ENCODE results near the gene C8G.

C8G gene

DNA sequence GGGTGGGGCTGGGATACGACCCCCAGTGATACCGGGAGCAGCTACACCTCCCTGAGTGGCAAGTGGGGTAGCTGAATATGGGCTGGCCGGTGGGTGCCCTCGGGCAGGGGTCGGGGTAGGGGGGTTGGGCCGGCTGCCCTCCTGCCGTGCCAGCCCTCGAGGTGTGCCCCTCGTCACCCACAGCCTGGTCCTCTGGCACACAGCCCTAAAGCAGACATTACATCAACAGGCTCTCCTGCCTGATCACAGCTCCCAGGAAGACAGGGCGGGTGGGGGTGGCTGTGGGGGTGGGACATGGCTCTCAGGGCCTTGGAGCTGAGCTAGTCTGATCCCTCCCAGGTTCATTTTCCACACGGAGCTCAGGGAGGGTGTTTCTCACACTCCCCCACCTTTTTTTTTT, 23.7 kb upstream of the C8G start:
- DNase-seq = no peak

DNA sequence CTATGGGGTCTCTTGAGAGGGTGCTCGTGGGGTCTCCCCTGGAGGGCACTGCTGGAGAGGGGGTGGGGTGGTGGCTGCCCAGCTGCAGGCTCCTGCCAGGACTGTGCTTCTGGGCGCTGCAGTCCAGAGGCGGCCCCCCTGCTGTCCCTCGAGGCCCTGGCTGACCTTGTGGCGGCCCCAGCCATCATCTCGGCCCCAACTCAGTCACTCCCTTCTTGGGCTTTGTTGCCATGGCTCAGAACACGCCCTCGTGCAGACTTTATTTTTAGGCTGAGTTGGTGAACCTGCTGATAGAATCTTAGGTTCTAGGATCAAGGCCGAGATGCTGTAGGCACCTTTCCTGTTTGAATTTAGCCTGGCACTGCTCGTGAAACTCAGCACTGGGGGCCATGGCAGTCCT, 23.3 kb upstream of the C8G start:
- no peak for DNase-seq

DNA sequence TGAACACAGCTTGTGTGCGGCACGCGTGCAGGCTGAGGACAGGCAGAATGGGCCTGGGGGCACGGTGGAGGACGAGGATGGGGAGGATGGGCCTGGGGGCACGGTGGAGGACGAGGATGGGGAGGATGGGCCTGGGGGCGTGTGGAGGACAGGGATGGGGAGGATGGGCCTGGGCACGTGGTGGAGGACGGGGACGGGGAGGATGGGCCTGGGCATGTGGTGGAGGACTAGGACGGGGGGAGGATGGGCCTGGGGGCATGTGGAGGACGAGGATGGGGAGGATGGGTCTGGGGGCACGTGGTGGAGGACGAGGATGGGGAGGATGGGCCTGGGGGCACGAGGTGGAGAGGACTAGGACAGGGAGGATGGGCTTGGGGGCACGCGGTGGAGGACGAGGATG, 22.5 kb upstream of the C8G start:
- DNase-seq = no peak

DNA sequence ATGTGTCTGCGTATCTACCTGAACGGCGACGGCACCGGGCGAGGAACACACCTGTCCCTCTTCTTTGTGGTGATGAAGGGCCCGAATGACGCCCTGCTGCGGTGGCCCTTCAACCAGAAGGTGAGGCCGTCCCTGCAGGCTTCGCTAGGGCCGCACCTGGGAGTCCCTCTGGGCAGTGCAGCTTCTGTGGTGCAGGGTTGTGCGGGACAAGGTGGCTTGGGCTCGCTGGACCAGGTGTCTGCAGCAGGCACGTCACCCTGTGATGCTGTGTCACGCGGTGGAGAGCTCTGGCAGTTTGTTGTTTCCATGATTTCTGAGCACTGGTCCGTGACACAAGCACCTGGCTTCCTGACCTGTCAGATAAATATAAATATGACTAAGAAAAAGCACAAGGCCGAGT, 21.2 kb upstream of the C8G start:
- DNase-seq = no peak

DNA sequence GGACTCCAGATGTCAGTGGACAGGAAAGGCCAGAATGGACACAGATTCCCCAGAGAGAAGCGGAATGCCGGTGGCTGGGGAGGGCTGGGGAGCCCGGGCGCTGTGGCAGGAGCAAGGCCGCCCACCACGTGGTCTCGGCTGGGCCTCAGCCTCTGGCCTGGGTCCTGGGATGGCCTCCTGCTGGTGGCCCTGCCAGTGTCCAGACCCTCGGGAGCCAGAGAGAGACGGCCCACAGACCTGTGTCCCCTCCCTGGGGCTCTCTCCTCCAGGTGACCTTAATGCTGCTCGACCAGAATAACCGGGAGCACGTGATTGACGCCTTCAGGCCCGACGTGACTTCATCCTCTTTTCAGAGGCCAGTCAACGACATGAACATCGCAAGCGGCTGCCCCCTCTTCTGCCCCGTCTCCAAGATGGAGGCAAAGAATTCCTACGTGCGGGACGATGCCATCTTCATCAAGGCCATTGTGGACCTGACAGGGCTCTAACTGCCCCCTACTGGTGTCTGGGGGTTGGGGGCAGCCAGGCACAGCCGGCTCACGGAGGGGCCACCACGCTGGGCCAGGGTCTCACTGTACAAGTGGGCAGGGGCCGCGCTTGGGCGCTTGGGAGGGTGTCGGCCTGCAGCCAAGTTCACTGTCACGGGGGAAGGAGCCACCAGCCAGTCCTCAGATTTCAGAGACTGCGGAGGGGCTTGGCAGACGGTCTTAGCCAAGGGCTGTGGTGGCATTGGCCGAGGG, 19.5 kb upstream of the C8G start:
- DNase-seq = no peak

DNA sequence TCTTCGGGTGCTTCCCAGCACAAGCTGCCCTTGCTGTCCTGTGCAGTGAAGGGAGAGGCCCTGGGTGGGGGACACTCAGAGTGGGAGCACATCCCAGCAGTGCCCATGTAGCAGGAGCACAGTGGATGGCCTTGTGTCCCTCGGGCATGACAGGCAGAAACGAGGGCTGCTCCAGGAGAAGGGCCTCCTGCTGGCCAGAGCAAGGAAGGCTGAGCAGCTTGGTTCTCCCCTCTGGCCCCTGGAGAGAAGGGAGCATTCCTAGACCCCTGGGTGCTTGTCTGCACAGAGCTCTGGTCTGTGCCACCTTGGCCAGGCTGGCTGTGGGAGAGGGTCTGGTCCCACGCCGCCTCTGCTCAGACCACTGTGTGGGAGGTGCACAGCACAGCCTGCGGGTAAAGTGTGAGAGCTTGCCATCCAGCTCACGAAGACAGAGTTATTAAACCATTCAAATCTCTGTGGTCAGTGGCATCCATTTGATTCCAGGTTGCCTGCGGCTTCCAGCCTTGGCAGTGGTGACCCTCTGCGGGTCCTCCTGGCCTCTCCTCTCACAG, 18.8 kb upstream of the C8G start:
- no peak for DNase-seq

DNA sequence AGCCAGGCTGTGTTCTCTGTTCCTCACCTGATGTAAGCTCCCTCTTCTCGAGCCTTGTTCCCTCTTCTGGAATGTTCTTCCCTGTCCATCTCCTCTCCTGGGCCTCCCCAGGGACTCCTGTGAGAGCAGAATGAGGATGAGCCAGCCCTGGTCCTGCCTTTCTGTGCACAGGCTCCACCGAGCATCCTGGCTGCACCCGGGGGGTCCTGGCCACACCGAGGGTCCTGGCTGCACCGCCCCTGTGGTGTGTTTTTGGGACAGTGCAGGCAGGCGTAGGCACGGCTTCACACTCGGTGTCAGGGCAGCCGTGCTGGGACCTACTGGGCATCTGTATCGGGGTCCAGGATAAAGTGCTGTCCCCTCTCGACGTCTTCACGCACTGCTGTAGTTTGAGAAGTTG, 18.3 kb upstream of the C8G start:
- DNase-seq = no peak

DNA sequence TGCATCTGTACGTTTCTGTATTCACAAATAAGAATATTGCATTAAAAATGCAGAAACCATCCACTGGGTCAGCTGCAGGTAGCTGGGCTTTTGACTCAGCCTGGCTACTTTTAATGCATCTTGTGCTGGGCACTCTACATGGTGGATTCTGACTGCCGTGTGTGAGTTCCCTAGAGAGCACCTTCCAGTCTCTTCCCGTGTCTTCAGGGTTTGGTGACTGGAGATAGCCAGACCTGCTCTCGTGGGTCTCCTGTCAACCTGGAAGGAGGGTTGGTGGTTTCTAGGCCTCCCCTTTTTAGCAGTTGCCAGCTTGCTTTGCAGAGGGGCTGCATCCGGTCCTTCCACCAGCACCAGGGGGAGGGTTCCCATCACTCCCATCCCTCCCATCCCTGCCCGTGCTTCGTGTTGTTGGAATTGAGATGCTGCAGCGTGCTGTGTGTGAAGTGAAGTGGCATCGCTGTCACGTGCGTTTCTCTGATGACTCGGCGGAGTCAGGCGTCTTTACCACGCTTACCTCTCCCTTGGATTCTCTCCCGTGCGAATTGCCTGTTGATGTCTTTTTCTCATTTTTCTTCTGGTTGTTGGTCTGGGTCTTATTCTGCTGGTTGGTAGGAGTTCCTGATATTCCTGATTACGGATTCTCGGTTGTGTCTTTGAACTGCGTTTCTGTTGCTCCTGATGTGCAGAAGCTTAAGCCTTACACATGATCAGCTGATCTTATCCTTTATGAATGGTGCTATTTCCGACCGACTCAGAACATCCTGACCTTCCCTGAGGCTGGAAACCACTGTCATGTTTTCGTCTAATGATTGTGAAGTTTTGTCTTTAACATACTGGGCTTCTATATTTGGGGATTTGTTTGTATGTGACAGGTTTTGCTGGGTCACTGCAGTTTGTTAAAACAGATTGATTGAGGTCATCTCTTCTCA, 17.4 kb upstream of the C8G start:
- DNase-seq = no peak

DNA sequence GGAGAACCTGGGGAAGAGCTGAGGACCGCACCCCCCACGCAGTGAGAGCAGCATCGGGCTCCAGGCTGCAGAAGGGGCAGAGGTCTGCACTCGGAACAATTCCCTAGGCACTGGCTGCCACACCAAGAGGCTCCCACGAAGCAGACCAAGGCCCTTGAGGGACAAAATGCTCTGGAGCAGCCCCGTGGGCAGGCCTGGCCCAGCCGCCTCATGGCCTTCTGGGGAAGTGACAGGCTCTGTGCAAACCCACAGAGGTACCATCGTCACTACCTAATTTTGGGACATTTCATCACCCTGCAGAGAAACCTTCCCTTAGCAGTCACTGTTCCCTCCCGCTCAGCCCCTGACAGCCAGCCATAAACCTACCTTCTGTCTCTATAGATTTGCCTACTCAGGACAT, 16.5 kb upstream of the C8G start:
- no peak for DNase-seq

DNA sequence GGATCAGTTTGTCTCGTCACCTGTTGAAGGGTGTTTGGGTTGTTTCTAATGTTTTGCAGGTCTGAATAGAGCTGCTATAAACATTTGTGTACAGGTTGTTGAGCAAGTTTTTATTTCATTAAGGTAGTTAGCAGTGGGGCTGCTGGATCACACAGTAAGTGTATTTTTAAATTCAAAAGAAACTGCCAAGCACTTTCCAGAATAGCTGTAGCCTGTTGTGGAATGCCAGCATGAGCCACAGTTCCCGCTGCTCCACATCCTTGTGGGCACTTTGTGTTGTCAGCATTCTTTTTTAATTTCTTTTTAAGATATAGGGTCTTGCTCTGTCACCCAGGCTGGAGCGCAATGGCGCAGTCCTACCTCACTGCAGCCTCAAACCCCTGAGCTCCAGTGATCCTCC, 15.0 kb upstream of the C8G start:
- no peak for DNase-seq

DNA sequence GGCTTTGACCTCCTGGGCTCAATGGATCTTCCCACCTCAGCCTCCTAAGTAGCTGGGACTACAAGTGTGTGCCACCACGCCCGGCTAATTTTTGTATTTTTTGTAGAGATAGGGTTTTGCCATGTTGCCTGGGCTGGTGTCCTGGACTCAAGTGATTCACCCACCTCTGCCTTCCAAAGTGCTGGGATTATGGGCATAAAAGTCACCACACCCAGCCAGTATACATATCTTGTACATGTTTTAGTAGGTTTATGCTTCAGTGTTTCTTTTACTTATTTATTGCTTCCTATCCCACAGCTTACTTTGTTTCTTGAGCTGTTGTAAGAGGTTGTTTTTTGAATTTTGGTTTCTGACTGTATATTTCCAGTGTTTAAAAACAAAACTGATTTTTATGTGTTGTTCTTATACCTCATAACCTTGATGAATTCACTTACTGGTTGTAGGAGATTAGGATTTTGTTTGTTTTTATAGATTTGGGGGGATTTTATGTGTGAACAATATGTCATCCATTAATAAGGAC, 13.4 kb upstream of the C8G start:
- DNase-seq = no peak

DNA sequence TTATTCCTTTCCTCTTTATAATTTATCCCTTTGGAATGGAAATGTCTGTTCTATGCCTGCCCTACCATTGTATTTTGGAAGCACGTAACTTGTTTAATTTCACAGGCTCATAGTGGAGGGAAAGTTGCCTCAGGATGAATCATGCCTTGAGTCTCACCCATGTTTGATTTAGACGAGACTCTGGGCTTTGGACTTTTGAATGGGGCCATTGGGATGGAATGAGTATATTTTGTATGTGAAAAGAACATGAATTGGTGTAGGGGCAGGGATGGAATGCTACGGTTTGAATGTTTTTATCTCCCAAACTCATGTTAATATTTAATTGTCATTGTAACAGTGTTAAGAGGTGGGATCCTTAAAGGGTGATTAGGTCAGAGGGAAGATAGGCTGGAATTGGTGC, 10.8 kb upstream of the C8G start:
- DNase-seq = no peak

DNA sequence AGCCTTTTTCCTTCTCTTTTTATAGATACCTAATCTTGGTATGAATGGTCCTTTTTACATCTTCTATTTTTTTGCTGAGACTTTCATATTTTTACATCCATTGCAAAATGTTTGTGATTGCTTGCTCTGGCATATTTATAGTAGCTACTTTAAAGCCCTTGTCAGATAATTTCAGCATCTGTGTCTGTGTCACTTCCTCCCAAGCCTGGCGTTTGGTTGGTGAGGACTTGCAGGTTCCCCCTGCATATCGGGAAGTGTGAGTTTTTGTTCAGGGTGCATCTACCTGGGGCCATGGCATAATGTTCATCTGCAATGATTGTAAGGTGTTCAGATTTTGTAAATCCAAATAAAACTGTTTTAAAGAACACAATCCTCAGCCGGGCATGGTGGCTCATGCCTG, 9.4 kb upstream of the C8G start:
- no peak for DNase-seq

DNA sequence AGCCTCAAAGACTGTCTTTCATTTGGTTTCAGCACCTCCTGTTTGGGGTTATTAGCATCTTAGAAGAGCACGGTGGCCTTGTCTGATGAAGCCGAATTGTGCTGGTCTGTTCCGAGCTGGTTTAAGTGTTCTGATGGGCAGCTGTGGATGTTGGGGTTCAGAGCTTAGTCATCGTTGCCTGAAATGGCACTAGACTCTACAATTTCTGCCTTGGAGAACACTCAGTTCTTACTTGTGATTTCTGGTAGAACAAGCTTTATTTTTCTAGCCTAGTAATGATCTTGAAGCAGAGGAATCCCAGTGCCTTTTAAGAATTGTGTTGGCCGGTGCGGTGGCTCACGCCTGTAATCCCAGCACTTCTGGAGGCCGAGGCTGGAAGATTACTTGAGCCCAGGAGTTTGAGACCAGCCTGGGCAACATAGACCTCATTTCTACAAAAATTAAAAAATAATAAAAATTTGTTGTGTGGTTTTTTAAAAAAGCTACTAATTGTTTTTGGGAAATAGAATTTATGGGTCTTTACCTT, 8.3 kb upstream of the C8G start:
- DNase-seq = no peak

DNA sequence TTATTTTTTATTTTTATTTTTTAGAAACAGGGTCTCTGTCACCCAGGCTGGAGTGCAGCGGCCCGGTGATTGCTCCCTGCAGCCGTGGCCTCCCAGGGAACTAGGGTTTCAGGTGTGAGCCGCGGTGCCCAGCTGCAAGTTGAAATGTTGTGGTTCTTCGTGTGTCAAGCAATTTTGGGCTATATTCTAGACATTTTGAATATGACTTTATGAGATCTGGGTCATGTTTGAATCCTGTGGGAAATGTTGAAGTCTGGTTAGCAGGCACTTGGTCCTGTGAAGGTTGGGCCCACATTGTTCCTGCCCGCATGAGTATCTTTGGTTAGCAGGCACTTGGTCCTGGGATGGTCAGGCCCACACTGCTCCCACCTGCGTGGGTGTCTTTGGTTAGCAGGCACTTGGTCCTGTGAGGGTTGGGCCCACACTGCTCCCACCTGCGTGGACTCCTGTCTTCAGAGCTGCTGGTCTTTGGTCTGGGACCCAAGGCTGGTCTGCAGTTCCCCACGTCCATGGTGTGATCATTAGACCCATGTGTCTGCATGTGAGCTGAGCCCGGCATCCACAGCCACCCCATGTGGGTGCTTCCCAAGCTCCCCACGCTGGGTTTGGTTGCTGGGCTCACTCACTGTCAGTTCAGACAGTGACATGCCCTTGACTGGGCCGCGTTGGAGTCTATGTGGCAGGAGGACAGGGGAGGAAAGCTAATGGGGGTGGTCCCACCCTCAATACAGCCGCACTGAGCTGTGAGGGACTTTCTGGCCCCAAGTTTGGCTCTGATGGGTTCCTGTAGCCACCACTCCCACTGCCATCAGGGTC, 7.6 kb upstream of the C8G start:
- no peak for DNase-seq

DNA sequence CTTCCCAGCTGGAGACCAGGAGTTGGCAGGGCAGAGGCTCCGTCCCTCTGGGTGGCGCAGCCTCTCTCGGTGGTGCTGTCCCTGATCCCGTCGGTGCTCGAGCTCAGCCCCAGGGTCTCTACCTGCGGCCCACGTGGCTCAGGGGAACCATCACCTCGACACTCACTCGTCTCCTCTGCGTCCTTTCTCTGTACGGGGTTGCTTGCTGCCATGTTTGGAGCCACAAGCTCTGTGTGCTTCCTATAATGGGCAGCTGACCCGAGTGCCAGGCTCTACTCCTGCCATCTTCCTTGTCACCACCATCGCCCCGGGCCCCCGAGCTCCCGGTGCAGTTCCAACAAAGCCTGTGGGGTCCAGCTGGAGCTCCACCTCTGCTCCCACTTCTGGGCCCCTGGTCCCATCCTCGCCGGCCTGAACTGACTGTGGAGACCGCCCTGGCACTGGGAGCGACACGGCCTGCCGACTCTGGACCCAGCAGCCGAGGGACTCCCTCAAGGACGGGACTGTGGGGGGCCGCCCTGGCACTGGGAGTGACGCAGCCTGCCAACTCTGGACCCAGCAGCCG, 5.5 kb upstream of the C8G start:
- DNase-seq = no peak

DNA sequence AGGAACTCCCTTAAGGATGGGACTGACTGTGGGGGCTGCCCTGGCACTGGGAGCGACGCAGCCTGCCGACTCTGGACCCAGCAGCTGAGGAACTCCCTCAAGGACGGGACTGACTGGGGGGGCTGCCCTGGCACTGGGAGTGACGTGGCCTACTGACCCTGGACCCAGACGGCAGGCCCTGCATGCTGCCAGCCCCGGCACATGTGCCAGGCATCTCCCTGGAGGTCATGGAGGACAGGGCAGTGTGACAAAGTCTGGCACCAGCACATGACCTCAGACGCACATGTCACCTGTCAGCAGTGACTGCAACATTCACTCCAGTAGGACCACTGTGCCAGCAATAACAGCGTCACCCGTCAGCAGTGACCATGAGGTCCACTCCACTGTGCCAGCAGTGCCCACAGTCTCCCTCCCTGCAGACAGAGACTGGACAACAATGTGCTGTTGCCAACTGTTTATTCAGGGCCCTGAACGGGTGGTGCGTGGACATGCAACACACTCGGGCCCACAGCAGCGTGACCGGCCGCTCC, 5.0 kb upstream of the C8G start:
- no peak for DNase-seq

DNA sequence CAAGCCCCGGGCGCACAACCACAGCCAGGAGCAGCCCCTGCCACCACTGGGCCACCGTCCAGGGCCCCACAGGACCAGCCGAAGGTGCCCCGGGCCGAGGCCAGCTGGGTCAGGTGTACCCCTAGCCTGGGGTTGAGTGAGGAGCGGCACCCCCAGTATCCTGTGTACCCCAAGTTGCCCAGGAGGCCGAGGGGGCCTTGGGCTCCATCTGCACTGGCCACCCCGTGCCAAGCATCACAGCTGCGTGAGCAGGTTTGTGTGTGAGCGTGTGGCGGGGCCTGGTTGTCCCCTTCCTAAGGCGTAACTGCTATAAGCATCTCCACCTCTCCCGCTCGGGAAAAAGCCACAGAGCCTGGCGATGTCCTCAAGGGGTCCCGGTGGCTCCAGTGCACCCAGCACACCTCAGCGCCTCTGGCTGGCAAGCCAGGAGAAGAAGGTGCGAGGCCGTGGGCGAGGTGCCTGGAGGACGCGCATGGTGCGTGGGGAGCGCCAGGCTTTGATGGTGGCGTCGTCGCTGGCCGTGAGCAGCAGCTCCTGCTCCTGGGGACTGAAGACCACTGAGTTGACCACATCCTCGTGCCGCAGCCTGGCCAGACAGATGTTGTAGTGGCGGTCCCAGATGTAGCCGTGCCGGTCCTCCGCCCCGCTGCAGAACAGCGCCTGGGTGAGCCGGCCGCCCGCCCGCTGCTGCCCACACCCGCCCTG, 4.4 kb upstream of the C8G start:
- DNase-seq = no peak

DNA sequence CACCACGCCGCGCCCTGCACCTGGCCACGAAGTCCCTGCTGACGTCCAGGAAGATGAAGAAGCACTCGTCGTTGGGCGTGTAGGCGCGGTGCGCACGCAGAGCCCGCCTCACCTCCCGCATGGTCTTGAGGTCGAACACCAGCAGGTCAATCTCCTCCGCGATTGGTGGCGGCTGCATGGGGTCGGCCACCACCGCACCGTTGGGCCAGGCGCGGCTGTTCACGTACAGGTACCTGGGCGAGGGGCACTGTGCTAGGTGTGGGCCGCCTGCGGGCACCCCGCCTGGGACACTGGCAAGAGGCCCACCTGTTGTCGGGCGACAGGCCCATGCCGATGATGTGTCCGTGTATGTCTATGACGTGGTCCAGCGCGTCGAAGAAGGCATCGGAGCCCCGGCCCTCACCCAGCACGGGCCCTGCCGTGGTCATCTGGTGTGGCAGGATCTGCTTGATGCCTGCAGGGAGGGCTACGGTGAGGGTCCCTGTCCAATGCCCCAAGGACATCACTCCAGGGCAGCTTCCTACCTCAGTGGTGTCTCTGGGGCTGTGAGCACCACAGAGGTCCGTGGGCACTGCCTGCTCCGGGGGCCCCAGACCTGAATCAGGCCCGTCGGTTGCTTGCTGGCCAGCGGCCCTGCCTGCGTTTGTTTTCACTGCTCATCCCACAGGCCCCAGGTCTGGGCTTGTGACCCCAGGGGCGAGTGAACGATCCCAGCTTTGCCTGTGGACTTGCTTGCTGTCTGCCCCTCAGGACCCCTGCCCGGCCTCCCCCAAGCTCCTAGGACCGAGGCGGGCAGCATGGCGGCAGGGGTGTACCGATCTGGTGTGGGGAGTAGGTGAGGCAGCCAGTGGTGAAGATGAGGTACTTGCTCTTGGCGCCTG, 3.6 kb upstream of the C8G start:
- DNase-seq = no peak

DNA sequence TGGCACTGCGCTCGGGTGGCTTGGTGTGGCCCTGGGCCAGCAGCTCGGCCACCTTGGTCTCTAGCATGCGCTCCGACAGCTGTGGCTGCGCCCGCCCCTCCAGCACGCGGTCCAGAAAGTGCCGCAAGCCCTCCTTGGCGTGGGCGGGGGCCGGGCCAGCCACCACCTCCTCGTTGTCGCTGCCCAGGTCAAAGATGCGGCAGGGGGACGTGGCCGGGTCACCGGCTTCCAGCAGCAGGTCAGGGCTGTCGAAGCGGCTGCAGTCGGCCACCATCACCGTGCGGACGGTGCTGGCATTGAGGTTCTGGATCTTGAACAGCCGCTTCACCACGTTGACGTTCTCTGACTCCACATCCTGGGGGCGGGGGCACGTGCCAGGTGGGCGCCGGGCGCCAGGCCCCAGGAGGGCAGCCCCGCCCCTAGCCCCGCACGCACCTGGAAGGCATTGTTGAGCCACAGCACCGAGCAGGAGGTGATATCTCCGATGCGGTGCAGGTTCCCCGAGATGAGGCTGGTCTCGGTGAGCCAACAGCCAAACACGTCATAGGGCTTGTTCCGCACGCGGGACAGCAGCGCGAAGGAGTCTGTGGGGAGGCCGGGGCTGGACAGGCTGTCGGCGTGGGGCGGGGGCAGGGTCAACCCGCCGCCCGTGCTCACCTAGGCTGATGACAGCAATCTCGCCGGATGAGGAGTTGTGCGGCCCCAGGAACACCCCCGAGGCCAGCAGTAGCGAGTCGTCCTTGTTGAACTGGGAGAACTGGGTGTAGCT, 2.7 kb upstream of the C8G start:
- DNase-seq = no peak

Data from T1000 (cell line).